Measurements from ENCODE around the gene CREBBP.

Gene CREBBP

DNA sequence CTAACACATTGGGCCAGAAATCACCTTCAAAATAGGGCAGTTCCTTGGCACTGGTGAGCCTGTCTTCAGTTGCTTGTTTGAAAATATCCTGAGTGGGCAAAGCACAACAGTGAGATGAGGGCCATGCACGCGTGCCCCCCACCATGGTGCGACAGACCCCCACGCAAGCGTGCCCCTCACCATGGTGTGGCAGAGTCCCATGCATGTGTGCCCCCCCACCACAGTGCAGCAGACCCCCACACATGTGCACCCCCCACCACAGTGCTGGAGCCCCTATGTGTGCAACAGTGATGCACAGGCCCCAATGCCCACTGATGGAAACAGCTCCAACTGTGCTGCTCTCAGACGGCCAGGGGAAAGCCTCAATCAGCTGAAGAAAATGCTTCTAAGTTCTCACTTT is 144.4 kb downstream of the CREBBP start:
- no peak for DNase-seq (ENCODE audit: low read depth in 2 of 2)

DNA sequence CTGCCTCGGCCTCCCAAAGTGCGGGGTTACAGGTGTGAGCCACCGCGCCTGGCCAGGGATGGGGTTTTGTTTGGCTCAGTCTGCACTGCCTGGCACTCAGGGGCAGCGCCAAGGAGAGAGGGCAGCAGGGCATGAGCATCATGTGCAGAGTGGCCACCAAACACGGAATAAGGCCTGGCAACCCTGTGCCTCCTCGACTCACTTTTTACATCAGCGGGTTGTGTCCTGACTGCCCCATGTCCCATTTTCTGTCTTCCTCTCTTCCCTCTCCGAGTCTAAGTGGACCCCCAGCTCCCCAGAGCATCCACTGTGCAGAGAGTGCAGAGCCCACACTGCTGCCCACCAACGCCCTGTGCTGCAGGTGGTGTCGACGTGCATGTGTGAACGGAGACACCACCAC is 145.0 kb downstream of the CREBBP start:
- DNase-seq (ENCODE audit: low read depth in 2 of 2), result no peak

DNA sequence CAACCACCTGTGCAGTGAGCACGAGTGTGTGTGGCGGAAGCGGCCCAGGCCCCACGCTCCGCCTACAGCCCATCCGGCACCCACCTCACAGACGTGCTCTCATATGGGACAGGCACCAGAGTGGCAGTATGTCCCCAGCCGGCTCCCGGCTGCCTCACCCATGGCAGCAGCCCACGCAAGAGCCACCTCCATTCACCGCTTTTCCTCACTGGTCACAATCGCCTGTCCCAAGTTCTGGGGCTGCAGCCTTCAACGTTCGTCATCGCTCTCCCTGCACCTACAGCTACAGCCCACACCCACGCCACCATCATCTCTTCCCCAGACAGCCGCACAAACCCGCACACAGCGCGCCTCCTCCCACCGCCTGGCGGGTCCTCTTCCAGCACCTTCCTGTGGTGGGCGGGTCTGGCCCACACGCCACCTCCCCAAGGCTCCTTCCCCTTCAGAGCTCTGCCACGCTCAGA is 145.7 kb downstream of the CREBBP start:
- no peak for DNase-seq (ENCODE audit: low read depth in 2 of 2)

DNA sequence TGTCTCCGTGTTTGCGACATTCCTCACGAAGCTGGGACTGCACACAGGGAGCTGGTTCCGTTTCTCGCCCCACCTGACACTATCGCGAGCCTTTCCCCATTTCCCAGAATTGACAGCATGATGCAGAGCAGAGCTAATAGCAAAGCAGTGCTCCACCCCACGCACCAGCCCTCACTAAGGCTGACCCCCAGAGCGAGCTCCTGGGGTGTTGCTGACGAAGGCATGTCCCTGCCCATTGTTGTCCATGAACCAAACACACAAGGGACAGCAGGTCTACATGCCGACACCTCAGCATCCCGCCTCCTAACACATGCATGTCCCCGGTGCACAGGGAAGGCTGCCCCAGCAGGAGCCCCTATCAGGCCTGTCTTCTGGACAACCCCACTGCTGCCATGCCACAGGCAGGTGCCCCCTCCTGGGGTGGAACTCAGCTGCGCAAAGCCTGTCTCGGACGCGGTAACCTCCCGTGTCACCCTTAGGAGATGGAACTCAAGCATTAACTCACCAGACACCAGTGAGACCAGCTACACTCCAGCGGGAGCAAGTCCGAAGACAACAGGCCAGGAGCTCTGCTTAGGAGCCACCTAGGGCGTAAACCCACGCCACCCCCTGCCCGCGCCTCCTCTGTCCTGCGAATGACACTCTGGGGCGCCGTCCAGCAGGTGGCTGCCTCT is 146.3 kb downstream of the CREBBP start:
- no peak for DNase-seq (ENCODE audit: low read depth in 2 of 2)

DNA sequence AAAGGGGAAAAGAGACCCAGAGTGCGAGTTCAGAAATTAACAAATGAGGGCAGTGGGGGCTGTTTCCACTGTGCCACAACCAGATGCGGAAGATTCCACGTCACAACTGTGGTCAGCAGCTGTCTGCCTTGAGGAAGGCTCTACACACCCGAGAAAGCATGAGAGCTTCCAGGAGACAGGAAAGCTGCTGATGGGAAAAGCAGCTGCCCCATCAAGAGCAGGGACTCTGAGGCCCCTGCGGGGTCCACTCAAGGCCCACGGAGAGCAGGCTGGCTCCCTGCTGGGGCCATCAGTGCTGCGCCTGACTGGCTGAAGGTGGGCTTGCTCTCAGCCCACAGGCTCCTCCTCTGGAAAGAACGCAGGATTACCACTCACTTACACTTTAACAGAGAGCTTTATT is 148.3 kb downstream of the CREBBP start:
- no peak for DNase-seq (ENCODE audit: low read depth in 2 of 2)

DNA sequence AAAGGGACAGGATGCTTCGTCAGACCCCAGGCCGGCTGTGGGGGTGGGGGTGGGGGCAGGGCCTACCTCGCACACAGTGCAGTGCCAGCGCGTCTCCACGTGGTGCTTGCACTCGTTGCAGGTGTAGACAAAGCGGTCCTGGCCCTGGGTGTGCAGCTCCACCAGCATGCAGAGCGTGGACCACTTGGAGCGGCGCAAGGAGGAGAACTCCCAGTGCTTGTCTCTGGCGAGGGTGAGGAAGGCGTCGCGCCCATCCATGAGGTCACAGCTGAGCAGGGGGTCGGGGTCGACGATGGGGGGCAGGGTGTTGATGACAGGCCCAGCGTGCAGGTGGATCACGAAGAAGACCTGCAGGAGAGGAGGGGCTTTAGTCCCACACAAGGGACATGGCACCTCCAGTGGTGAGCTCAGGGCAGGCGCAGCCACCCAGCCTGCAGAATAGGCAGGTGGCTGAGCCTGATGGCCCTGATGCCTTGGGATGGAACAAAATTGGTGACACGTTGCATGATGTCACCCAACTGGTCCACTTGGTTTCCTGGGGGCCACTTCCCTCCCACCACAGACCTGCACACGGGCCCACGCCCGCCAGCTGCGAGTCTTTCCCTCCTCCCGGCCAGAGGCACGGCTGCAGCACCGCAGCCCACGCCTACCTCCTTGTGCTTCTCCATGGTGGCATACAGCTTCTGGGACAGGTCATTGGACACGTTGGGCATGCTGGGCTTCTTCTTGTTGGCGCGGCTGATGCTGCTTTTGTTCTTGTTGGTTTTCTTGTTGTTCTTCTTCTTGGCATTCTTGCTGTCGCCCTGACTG is 149.2 kb downstream of the CREBBP start:
- DNase-seq (ENCODE audit: low read depth in 2 of 2), result no peak

DNA sequence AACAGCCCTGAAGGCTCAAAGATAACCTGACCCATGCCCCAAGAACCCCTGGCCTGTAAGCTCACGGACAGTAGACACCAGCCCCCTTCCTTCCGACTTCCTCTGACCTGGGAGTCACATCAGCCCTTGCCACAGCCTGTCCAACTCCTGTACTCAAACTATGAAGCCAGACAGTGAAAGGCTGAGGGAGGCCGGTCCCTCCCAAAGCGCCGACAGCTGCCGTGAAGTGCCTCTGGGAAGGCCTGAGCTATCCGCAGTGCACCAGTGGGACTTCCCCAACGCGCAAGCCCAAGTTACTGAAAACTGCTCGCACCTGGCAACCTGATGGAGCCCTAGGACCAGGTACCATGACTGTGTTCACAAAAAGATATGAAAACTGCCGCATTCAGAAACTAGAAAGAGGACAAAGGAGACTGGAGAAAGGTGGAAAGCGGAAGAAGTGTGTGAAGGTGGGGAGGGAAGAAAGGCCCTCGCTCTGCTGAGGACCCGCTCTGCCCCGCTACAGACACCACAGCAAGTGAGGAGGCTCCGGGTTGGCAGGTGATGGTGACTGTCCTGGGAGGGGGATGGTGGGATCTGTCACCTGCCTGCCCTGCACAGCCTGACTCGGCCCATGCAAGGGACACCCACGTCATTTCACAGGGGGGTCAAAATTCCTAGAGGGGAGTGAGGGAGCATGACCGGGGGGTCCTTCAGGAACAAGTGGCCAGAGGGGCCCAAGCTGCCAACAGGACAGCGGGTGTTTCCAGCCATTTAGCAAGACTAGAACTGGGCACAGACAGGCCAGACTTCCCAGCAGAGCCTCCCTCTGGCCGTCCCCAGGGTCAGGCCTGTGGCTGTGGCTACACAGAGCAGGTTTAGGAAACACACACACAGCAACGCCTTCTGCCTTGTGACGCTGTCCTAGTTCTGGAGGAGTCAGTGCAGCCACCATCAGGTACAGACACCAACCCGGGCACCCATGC is 150.1 kb downstream of the CREBBP start:
- no peak for DNase-seq (ENCODE audit: low read depth in 2 of 2)

DNA sequence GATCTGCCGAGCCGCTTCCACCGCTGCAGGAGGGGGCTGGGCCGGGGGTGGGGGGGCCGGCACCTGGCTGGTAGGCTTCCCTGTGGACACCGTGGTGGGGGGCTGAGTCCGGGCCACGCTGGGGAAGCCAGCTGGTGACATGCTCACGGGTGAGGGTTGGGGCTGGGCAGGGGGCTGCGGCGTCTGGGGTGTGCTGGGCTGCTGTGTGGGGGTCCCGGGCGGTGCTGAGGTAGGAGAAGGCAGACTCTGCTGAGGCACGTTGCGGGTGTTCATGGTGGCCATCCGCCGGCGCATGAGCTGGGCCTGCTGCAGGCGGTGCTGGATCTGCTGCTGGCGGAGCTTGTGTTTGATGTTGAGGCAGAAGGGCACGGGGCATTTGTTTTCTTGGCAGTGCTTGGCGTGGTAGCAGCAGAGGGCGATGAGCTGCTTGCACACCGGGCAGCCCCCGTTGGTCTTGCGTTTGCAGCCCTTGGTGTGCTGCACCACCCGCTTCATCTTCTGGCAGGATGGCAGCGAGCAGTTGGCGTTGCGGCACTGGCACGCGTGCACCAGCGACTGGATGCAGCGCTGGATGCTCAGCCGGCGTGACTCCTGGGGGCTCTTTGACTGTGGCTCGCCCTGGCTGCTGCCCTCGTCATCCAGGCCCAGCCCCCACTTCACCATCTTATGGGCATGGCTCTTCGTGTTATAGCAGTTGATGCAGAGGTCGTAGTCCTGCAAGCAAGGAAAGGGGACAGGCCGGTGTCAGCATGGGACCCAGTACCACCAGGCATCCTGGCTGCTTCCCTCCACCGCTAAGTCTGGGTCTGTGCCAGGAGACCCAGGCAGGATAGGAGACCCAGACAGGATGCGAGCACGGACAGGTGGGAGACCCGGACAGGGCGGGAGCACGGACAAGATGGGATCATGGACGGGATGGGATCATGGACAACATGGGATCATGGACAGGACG is 151.1 kb downstream of the CREBBP start:
- no peak for DNase-seq (ENCODE audit: low read depth in 2 of 2)

DNA sequence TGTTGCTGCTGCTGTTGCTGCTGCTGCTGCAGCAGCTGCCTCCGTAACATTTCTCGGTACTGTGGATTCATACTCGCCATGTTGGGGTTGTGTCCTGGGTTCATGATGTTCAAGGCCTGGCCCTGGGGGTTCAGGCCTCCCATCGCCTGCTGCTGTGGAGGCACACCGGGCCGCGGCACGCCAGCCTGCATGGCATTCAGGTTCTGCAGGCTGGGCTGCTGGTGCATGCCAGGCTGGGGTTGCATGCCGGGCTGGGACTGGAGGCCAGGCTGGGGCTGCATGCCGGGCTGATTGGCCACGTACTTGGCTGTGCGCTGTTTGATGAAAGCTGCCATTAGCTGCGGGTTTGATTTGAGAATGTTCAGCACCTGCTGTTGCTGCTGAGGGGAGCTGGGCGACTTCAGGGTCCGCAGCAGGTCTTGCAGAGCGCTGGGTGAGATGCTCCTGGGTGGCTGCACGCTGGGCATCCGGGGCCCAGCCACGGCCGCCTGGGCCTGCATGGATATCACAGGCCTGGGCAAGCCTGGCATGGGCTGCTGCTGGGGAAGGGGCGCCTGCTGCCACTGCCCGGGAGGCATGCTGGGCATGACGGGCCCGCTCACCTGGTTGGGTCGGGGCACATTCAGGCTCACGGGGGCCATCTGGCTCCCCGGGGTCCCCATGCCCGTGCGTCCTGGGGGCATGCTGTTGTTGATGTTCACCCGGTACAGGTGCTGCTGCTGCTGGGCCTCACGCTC is 151.9 kb downstream of the CREBBP start:
- no peak for DNase-seq (ENCODE audit: low read depth in 2 of 2)

DNA sequence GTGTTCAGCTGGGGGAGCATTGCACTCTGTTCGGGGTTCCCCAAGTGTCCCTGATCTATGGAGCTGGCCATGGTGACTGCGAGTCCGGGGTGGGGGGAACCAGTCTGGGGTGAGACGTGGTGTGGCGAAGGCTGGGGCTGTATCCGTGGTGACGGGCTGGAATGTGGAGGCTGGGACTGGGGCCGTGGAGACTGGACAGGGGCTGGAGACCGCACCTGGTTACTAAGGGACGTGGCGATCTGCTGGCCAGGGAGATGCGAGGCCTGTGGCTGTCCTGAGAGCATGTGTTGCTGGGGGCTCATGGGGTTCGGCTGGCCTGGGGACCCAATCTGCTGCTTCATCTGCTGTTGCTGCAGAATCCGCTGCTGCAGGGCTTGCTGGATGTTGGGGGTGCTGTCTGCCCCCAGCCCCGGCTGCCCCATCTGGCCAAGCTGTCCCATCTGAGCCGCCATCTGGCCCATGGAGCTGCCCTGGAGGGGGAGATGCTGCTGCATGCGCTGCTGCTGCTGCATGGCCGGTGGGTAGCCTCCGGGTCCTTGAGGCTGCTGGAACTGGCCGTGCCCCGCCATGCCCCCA is 152.6 kb downstream of the CREBBP start:
- no peak for DNase-seq (ENCODE audit: low read depth in 2 of 2)

DNA sequence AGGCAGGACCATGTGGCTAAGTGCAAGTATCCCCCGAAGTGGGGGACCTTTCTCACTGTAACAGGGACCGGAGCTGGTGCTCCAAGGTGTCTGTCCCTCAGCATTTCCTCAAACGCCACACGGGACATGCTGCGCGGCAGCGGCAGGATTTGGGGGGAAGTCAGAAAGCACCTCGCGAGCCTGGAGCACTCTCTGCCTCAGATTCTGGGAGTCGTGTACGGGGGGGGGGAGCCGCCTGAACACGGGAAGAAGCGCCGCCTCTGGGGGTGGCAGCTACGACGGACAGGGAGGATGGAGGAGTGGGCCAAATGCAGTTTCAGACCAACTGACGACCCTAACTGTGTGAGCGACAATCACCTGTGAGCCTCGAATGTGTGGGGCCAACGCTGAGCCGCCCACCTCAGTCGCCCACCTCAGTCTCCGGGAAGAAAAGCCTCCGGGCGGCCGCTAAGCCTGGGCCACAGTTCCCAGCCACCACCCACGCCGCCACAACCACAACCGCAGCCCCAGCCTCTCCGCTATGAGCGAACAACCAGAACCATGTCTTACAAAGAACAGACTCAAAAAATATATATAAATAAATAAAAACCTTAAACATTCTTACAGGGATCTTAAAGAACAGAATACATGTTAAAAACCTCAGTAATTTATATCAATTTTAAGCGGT is 154.4 kb downstream of the CREBBP start:
- DNase-seq (ENCODE audit: low read depth in 2 of 2), result no peak

DNA sequence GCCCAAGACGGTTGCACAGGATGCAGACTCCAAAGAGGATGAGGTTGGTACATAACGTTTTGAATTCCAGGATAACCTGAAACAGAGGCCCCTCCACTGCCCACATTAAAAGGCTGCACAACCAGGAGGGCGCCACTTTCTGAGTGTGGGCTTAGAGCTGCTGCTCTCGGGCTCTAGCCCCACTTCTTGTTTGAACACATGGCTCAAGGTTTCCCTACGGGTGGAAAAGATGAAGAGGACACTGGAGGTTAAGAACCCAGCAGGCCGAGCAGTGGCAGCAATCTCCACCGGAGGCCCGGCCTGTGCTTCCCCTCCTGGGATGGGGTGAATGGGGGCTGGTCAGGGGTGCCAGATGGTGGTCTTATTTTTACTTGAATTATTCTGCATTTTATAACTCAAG is 155.2 kb downstream of the CREBBP start:
- DNase-seq (ENCODE audit: low read depth in 2 of 2), result no peak

DNA sequence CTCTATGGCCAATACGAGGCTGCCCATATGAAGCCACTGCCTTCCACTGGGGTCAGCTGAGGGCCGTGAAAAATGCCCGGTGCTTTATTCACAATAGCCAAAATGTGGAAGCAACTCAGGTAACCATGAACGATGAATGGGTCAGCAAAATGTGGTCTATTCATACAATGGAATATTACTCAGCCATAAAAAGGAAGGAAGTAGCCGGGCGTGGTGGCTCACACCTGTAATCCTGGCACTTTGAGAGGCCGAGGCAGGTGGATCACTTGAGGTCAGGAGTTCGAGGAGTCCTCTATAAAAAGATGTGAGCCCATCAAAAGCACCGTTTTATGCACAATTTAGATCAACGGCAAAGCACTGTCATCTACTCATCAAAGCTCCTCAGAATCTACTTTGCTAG is 158.0 kb downstream of the CREBBP start:
- DNase-seq (ENCODE audit: low read depth in 2 of 2), result no peak

DNA sequence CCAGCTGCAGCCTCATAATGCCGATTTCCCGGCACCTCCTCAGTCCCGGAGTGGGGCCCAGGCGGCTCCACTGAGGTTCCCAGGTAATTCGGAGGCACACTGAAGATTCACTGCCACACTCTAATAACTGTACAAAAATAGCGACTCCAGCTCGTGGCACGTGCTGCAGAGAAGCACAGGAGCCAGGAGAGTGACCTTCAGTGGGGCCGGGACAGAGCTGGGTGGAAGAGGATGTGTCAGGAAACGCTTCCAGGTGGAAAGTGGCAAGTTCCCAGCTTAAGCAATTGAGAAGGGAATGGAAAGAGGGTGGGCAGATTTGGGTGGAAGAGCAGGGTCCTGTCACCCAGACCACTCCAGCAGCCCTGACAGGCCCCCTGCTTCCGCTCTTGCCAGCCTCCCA is 160.1 kb downstream of the CREBBP start:
- no peak for DNase-seq (ENCODE audit: low read depth in 2 of 2)

DNA sequence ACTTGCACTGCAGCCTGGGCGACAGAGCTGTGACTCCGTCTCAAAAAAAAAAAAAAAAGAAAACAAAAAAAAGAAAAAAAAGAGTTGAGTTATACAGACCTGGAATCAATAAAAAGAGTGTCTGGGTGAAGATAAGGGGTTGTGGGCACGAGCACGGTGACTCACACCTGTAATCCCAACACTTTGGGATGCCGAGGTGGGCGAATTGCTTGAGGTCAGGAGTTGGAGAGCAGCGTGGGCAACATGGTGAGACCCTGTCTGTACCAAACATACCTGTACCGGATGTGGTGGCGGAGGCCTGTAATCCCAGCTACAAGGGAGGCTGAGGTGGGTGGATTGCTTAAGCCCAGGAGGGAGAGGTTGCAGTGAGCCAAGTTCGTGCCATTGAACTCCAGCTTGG is 161.9 kb downstream of the CREBBP start:
- DNase-seq (ENCODE audit: low read depth in 2 of 2), result no peak

DNA sequence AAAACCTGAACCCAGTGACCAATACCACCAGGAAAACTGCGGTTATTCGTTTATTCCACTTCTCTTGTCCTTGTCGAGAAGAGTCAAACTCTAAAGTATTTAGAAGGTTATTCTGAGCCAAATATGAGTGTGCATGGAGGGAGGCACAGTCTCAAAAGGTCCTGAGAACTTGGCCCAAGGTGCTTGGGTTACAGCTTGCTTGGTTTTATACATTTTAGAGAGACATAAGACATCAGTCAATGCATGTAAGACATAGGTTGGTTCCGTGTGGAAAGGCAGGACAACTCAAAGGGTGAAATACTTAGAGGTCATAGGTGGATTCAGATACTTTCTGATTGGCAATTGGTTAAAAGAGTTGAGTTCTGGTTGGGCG is 162.5 kb downstream of the CREBBP start:
- DNase-seq (ENCODE audit: low read depth in 2 of 2), result no peak

DNA sequence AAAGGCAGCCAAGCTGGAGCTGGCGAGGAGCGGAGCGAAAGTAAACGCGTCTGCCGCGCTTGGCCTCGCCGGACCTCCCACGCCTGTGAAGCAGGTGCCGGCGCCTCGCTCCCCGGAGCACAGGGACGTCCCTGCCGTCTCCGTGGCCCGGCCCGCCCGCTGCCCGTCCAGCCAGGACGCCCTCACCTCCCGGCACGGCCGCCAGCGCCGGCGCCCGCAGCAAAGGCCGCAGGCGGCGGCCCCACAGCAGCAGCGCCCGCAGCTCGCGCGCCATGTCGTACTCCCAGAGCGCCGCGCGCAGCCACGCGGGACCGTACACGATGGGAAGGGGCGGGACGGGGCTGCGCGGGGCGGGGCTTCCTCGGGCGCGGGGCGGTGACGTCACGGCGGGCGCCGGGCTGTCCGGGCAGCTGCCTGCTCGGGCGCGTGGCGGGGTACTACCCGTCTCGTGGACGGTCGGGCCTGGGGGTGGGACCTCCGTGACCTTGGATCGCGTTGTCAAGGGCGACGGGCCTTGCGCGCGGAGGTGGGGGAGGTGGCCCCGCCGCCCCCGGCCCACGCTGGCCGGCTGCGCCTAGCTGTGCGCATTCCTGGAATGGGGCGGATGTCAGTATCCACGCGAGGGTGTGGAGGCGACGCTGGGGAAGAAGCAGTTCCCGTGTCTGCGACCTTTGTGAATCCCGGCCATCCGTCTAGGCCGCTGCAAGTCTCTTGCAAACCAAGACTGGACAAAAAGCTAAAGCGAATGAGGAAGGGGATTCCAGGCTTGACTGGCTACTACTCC is 163.1 kb downstream of the CREBBP start, which contains the start of gene TRAP1:
Gene TRAP1 (minus strand): TSS at position 290 of the 784 bp plus-strand sequence. CDS start 16 bp downstream, at position 274.
- peak; percentile 85 to 87 for DNase-seq (ENCODE audit: low read depth in 2 of 2)

DNA sequence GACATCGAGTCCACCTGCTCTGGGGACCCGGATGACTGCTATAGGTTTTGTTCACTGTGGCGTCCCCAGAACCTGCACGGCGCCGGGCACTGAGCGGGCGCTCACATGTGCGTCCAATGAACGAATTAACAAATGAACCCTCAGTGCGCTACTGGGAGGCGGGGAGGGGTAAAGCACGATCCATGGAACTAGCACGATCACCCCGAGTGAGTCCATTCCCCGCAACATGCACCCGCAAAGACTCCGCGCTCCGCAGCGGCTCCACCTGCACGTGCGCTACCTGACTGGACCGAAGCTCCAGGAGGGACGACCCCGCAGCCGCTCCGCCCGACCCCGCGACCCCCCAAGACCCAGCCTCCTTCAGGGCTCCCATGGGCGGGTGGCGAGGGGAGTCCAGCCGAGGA is 163.7 kb downstream of the CREBBP start:
- DNase-seq (ENCODE audit: low read depth in 2 of 2), result no peak

DNA sequence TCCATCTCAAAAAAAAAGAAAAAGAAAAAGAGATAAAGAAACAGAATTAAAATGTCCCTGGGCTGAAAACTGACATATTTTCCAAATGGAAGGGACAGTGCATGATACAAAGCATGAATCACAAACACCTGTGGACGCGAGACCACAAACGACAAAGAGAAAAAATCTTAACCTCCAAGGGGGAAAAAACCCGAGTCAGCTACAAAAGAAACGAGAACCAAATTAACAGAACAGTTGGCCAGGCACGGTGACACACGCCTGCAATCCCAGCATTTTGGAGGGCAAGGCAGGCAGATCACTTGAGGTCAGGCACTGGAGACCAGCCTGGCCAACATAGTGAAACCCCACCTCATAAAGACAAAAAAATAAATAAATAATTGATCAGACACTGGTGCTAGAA is 165.1 kb downstream of the CREBBP start:
- DNase-seq (ENCODE audit: low read depth in 2 of 2), result no peak

Data from stimulated activated CD8-positive, alpha-beta memory T cell treated with anti-CD3 and anti-CD28 coated beads, Interleukin-2, amount 100 ng/mL, for 1 hour (primary cell).